Measurements from ENCODE around the gene SENP6.

- no peak for TF ChIP-seq CTCF (IDR thresholded peaks at IDR 0.05)
- no peak for TF ChIP-seq EZH2 (IDR thresholded peaks at IDR 0.05)
- TF ChIP-seq EZH2phosphoT487 (IDR thresholded peaks at IDR 0.05): no peak
Measured at GRCh38 chr6:75624988-75625387, 23.3 kb downstream of the SENP6 start.
